HepG2 (cell line): ENCODE measurements around the gene CD7. TPM values are rescaled to one million over a fixed set of nuclear protein-coding genes. Genes with fewer than 3 reads are reported as not detected.
A peak's percentile ranks its signal among the peaks of the same experiment; 100 is the strongest.

Experiments used
- ATAC-seq: fragments of 200-7000 bp; cut with Tn5 transposase; 3 replicates; pipeline ENCODE4 v1.9.1; 2020; ENCODE audit warnings: mild to moderate bottlenecking, moderate library complexity
- BruUV-seq: library from RNA; stranded (reverse); fragments of 400-500 nt; replicated peaks from 2 replicates; lab custom pipeline; 2021; lab: Mats Ljungman, UMichigan
- CTCF ChIA-PET: fragments of 300-600 bp; formaldehyde crosslinking; extraction: SDS; loops from one replicate; lab custom pipeline; 2021; ENCODE audit warnings: low total read pairs, inconsistent platforms, low intra/inter-chr PET ratio; lab: Yijun Ruan, JAX
- POLR2A ChIA-PET: fragments of 350-600 bp; sonication (Branson Sonifier 250); formaldehyde crosslinking; loops from one replicate; lab custom pipeline; 2020; ENCODE audit warnings: antibody characterized with exemption, inconsistent platforms; lab: Yijun Ruan, JAX
- DNase-seq: peaks from one replicate; pipeline ENCODE4 v3.0.0-alpha.2; 2015; ENCODE audit warnings: low spot score
- FAIRE-seq: peaks from 3 replicates; lab custom pipeline; 2011; peaks lifted over from hg19 to GRCh38; lab: Jason Lieb, UNC
- H2AFZ ChIP-seq: one replicate; pipeline ENCODE4 v1.6.1; 2011; ENCODE audit warnings: low read length, inconsistent platforms
- H3K27ac ChIP-seq: fragments of 300-600 bp; 3 replicates; pipeline ENCODE4 v1.8.0; 2011; ENCODE audit warnings: mixed run types, mild to moderate bottlenecking, mixed read lengths, low read length, inconsistent platforms; ENCODE audit not compliant: insufficient read depth; ENCODE audit errors: extremely low read length
- H3K27me3 ChIP-seq, 2 experiments: fragments of 200-600 bp in 1 of 2; 2 replicates in 1 of 2; 3 replicates in 1 of 2; pipeline versions ENCODE4 v1.6.0 to v1.8.0; 2011; ENCODE audit warnings: low read length in 2 of 2, mild to moderate bottlenecking in 2 of 2, moderate library complexity in 2 of 2, inconsistent platforms in 1 of 2; ENCODE audit not compliant: insufficient read depth in 2 of 2, control insufficient read depth in 1 of 2
- H3K36me3 ChIP-seq, 2 experiments: fragments of 200-600 bp in 1 of 2; replicated peaks in 1 of 2; 2 replicates in 1 of 2; 3 replicates in 1 of 2; pipeline versions ENCODE4 v1.5.1 to v1.8.0; 2011; ENCODE audit warnings: low read length in 2 of 2, inconsistent platforms in 1 of 2; ENCODE audit not compliant: insufficient read depth in 2 of 2, control insufficient read depth in 1 of 2
- H3K4me1 ChIP-seq: 2 replicates; pipeline ENCODE4 v1.5.1; 2012; ENCODE audit warnings: low read length, inconsistent platforms; ENCODE audit not compliant: insufficient read depth
- H3K4me2 ChIP-seq: 2 replicates; pipeline ENCODE4 v1.6.0; 2011; ENCODE audit warnings: low read depth, low read length, inconsistent platforms
- H3K4me3 ChIP-seq, 3 experiments: fragments of 200-600 bp in 1 of 3; sonication (generic), shearing (Covaris generic) in 1 of 3; replicated peaks in 1 of 3; 2 replicates each; pipeline ENCODE4 v1.5.1; 2011 to 2016; ENCODE audit warnings: low read length in 3 of 3, inconsistent platforms in 2 of 3, low read depth in 2 of 3, mild to moderate bottlenecking in 2 of 3, control low read depth in 1 of 3, mixed read lengths in 1 of 3; ENCODE audit not compliant: insufficient read depth in 1 of 3
- H3K79me2 ChIP-seq: one replicate; pipeline ENCODE4 v1.6.1; 2011; ENCODE audit warnings: low read length, inconsistent platforms; ENCODE audit not compliant: insufficient read depth
- H3K9ac ChIP-seq: 2 replicates; pipeline ENCODE4 v1.6.0; 2011; ENCODE audit warnings: mild to moderate bottlenecking, low read depth, low read length, inconsistent platforms; ENCODE audit not compliant: insufficient read depth
- H3K9me3 ChIP-seq: 2 replicates; pipeline ENCODE4 v1.5.1; 2012; ENCODE audit warnings: mild to moderate bottlenecking, low read length
- H4K20me1 ChIP-seq: 2 replicates; pipeline ENCODE4 v1.6.0; 2011; ENCODE audit warnings: inconsistent platforms, mild to moderate bottlenecking, low read length, moderate library complexity; ENCODE audit not compliant: insufficient read depth
- AHR ChIP-seq: IDR thresholded peaks from 2 replicates; pipeline ENCODE4 v1.6.1; 2018; ENCODE audit warnings: missing genetic modification reagents, missing compliant biosample characterization
- CCDC6 ChIP-seq: sonication (generic); formaldehyde crosslinking; IDR thresholded peaks from 2 replicates; pipeline ENCODE4 v1.8.1; 2022; ENCODE audit warnings: mild to moderate bottlenecking, missing genetic modification reagents, moderate library complexity
- SALL2 ChIP-seq: sonication (generic); formaldehyde crosslinking; IDR thresholded peaks from 2 replicates; pipeline ENCODE4 v1.8.1; 2023; ENCODE audit warnings: mild to moderate bottlenecking, missing genetic modification reagents, inconsistent platforms
- SNRNP70 ChIP-seq: fragments of 200-400 bp; formaldehyde crosslinking; IDR thresholded peaks from 2 replicates; pipeline ENCODE4 v1.6.1; 2017; ENCODE audit warnings: mild to moderate bottlenecking, low read depth, low read length, moderate library complexity
- SRF ChIP-seq: IDR thresholded peaks from 2 replicates; pipeline ENCODE4 v1.6.1; 2011; ENCODE audit warnings: mild to moderate bottlenecking, low read depth, low read length, moderate library complexity
- WIZ ChIP-seq: sonication (generic); formaldehyde crosslinking; IDR thresholded peaks from 2 replicates; pipeline ENCODE4 v1.5.1; 2020; ENCODE audit warnings: mild to moderate bottlenecking, missing genetic modification reagents
- ZNF550 ChIP-seq: sonication (generic); formaldehyde crosslinking; IDR thresholded peaks from 2 replicates; pipeline ENCODE4 v1.4.0; 2020; ENCODE audit warnings: mild to moderate bottlenecking, missing genetic modification reagents, borderline replicate concordance
- ZNF652 ChIP-seq: IDR thresholded peaks from 2 replicates; pipeline ENCODE4 v1.6.1; 2016; ENCODE audit warnings: low read depth, borderline replicate concordance
- ZNF724P ChIP-seq: sonication (generic); formaldehyde crosslinking; IDR thresholded peaks from 2 replicates; pipeline ENCODE4 v1.8.0; 2022; ENCODE audit warnings: missing genetic modification reagents, borderline replicate concordance
- ZNF781 ChIP-seq: sonication (generic); formaldehyde crosslinking; IDR thresholded peaks from 2 replicates; pipeline ENCODE4 v1.5.1; 2020; ENCODE audit warnings: borderline replicate concordance, mild to moderate bottlenecking, missing genetic modification reagents; ENCODE audit errors: not compliant biosample characterization
- ZNF839 ChIP-seq: sonication (generic); formaldehyde crosslinking; IDR thresholded peaks from 2 replicates; pipeline ENCODE4 v1.4.0; 2020; ENCODE audit warnings: missing genetic modification reagents, mild to moderate bottlenecking, borderline replicate concordance
- ZSCAN22 ChIP-seq: sonication (generic); formaldehyde crosslinking; IDR thresholded peaks from 2 replicates; pipeline ENCODE4 v1.4.0; 2020; ENCODE audit warnings: mild to moderate bottlenecking, missing genetic modification reagents
- WGBS: methylation state at CpG from one replicate; pipeline ENCODE4 v1.1.6; 2017; ENCODE audit warnings: low lambda C conversion rate; 5-methylcytosine and 5-hydroxymethylcytosine counted together
- in situ Hi-C: cut with HindIII; loops from 2 replicates; pipeline ENCODE4 v1.10.0; 2017; ENCODE audit warnings: low pct_unique_long_range_greater_than_20kb; ENCODE audit not compliant: extremely low pct_ligation_motif_present
- intact Hi-C: fragments of 100-400 bp; cut with micrococcal nuclease; formaldehyde crosslinking; loops from one replicate; pipeline ENCODE4 v1.10.0; 2022; ENCODE audit not compliant: unreplicated experiment
- polyA plus RNA-seq, 8 experiments: library from polyadenylated mRNA; depleted of rRNA in 3 of 8; stranded (reverse) in 7 of 8; unstranded in 1 of 8; fragments of >200 nt; fragmentation: Illumina TruSeq in 4 of 8; extraction: Trizol in 4 of 8; gene quantifications; 2 replicates each; pipeline versions ENCODE4 v1.2.1 to v1.2.3, GENCODE V29; 2011 to 2016; ENCODE audit warnings: low read depth in 4 of 8, missing spikeins in 1 of 8, mixed read lengths in 1 of 8; ENCODE audit not compliant: insufficient read depth in 1 of 8
- total RNA-seq, 5 experiments: library from RNA; depleted of rRNA; stranded (reverse); fragments of >200 nt; fragmentation: Illumina TruSeq; extraction: Trizol; gene quantifications; 2 replicates each; pipeline ENCODE4 v1.2.3, GENCODE V29; 2016; ENCODE audit warnings: low read depth in 1 of 5
- TF ChIP-seq, protein P1 (sequence below): sonication (generic); formaldehyde crosslinking; IDR thresholded peaks from 2 replicates; pipeline ENCODE4 v1.9.0; 2022; ENCODE audit warnings: low read depth, missing genetic modification reagents
- TF ChIP-seq, protein P2 (sequence below): IDR thresholded peaks from 2 replicates; pipeline ENCODE4 v1.6.1; 2016; ENCODE audit warnings: missing compliant biosample characterization, missing genetic modification reagents, borderline replicate concordance
- TF ChIP-seq, protein P3 (sequence below): sonication (generic); formaldehyde crosslinking; IDR thresholded peaks from 2 replicates; pipeline ENCODE4 v1.4.0; 2020; ENCODE audit warnings: missing genetic modification reagents, mild to moderate bottlenecking, borderline replicate concordance
- TF ChIP-seq, protein P4 (sequence below): sonication (generic); formaldehyde crosslinking; IDR thresholded peaks from 2 replicates; pipeline ENCODE4 v1.5.1; 2020; ENCODE audit warnings: missing genetic modification reagents, mild to moderate bottlenecking, borderline replicate concordance

The CD7 gene
- total and polyA plus RNA-seq, 2 of the 13 experiments (the other 11 are each of a cell fraction or from before 2014, with no cell fraction given), result 67.6 to 76.4 TPM

DNA sequence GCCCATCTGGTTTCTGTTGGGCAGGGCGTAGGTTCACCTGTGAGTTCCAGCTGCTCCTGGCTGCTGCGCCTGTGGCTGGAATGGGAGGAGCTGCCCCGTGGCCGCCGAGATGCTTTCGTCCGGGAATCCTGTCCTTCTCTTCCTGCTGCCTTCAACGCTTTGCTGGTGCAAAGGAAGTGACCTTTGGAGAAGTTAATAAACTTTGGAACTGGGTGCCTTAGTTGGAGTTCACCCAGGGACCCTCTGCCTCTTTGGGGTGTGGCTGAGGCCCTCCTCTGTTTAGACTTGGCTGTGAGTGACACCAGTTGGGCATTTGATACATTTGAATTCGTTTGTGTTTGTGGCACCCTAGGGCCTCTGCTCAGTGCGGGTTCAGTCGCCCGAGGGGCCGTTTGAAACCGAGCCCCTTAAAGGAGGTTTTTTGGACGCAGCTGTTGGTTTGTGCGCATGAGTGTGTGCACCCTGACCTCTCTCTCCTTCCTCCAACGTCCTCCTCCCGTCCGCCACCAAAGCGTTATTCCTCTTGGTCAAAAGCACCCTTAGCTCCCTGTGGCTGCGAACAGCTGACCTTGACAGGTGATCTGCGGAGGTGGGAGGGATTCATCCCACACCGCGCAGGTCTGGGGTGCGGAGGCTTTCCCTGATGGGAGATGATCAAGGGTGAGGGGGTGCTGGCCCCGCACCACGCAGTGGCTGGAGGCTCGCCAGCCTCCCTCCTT is 25.1 kb upstream of the CD7 start:
- intact Hi-C loops, result no loop called here
- H3K9me3 ChIP-seq, result no peaks in the 10 kb centered on the region
- H3K79me2 ChIP-seq, result peaks cover 20% of the 10 kb centered on the region
- peak overlapping the region in 1 of 3 experiments; percentile 17; a peak in 1 of 6 replicates for H3K4me3 ChIP-seq
- in situ Hi-C loops, result no loop called here
- CTCF ChIA-PET, result no interaction called here
- peaks cover 78% of the 10 kb centered on the region for H3K4me1 ChIP-seq
- peak overlapping the region; percentile 31; the same call in 1 of the 2 replicates for H3K9ac ChIP-seq
- BruUV-seq, result no TSS peak
- peak overlapping the region; percentile 48 for H3K4me2 ChIP-seq
- ATAC-seq (peak; percentile 6; the same call in 2 of the 3 replicates), DNase-seq (no peak), FAIRE-seq (peak; percentile 59)
- no peak overlapping the region for H2AFZ ChIP-seq
- WGBS, result 60% methylated on average over 26 of the region's 28 CpGs
- H4K20me1 ChIP-seq, result no peaks in the 10 kb centered on the region
- H3K27ac ChIP-seq, result peak overlapping the region; percentile 48
- POLR2A ChIA-PET, result interaction anchor here (1.1 to 12.3 kb wide), 5 partner anchors 8 to 44 kb away, joined by 3 to 227 read pairs (median 10); no protein-coding TSS in a partner anchor
- H3K36me3 ChIP-seq, result no peaks in the 10 kb centered on the region
- no peaks in the 10 kb centered on the region for H3K27me3 ChIP-seq
- TF ChIP-seq SALL2, result no peak
- TF ChIP-seq, protein P1, sequence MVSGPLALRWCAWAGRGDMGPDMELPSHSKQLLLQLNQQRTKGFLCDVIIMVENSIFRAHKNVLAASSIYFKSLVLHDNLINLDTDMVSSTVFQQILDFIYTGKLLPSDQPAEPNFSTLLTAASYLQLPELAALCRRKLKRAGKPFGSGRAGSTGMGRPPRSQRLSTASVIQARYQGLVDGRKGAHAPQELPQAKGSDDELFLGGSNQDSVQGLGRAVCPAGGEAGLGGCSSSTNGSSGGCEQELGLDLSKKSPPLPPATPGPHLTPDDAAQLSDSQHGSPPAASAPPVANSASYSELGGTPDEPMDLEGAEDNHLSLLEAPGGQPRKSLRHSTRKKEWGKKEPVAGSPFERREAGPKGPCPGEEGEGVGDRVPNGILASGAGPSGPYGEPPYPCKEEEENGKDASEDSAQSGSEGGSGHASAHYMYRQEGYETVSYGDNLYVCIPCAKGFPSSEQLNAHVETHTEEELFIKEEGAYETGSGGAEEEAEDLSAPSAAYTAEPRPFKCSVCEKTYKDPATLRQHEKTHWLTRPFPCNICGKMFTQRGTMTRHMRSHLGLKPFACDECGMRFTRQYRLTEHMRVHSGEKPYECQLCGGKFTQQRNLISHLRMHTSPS (CRISPR knock-in tag), result no peak
- TF ChIP-seq WIZ, result no peak
- no peak for TF ChIP-seq ZNF781 (CRISPR knock-in tag)
- TF ChIP-seq ZNF839 (CRISPR knock-in tag), result no peak
- TF ChIP-seq, protein P2, sequence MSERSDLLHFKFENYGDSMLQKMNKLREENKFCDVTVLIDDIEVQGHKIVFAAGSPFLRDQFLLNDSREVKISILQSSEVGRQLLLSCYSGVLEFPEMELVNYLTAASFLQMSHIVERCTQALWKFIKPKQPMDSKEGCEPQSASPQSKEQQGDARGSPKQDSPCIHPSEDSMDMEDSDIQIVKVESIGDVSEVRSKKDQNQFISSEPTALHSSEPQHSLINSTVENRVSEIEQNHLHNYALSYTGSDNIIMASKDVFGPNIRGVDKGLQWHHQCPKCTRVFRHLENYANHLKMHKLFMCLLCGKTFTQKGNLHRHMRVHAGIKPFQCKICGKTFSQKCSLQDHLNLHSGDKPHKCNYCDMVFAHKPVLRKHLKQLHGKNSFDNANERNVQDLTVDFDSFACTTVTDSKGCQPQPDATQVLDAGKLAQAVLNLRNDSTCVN, result no peak
- no peak for TF ChIP-seq ZSCAN22 (CRISPR knock-in tag)
- no peak for TF ChIP-seq SRF
- TF ChIP-seq ZNF550 (CRISPR knock-in tag), result no peak
- TF ChIP-seq AHR (CRISPR knock-in tag), result 0 out of 2 replicates have a peak, but pooled peaks have one; percentile 19
- TF ChIP-seq, protein P3, sequence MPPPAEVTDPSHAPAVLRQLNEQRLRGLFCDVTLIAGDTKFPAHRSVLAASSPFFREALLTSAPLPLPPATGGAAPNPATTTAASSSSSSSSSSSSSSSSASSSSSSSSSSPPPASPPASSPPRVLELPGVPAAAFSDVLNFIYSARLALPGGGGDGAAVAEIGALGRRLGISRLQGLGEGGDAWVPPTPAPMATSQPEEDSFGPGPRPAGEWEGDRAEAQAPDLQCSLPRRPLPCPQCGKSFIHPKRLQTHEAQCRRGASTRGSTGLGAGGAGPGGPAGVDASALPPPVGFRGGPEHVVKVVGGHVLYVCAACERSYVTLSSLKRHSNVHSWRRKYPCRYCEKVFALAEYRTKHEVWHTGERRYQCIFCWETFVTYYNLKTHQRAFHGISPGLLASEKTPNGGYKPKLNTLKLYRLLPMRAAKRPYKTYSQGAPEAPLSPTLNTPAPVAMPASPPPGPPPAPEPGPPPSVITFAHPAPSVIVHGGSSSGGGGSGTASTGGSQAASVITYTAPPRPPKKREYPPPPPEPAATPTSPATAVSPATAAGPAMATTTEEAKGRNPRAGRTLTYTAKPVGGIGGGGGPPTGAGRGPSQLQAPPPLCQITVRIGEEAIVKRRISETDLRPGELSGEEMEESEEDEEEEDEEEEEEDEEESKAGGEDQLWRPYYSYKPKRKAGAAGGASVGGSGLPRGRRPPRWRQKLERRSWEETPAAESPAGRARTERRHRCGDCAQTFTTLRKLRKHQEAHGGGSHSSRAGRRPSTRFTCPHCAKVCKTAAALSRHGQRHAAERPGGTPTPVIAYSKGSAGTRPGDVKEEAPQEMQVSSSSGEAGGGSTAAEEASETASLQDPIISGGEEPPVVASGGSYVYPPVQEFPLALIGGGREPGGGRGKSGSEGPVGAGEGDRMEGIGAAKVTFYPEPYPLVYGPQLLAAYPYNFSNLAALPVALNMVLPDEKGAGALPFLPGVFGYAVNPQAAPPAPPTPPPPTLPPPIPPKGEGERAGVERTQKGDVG, result peak; percentile 90
- TF ChIP-seq, protein P4, sequence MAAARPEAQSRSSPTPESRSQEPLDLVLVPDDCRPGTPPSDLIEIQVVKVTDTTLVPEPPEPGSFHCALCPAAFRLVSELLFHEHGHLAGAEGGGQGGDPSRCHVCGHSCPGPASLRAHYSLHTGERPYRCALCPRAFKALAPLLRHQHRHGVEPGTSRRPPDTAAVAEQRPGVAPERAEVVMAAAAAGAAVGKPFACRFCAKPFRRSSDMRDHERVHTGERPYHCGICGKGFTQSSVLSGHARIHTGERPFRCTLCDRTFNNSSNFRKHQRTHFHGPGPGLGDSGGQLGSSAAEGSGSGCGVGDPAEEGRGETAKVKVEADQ (CRISPR knock-in tag), result no peak
- no peak for TF ChIP-seq ZNF652 (CRISPR knock-in tag)
- TF ChIP-seq SNRNP70, result no peak
- TF ChIP-seq CCDC6 (CRISPR knock-in tag), result no peak
- no peak for TF ChIP-seq ZNF724P (CRISPR knock-in tag)
